MM.1S (cell line): ENCODE measurements around the gene GALNTL6.

Experiments
- DNase-seq: peaks from one replicate; pipeline ENCODE4 v3.0.0-alpha.2; 2015
- H2AFZ ChIP-seq: fragments of 300-600 bp; sonication (generic); 2 replicates; pipeline ENCODE4 v1.6.0; 2016; ENCODE audit warnings: antibody characterized with exemption, low read length
- H3F3A ChIP-seq: fragments of 300-600 bp; sonication (generic); 2 replicates; pipeline ENCODE4 v1.6.1; 2016; ENCODE audit warnings: mild to moderate bottlenecking, antibody characterized with exemption, low read length, moderate library complexity, mixed read lengths; ENCODE audit not compliant: insufficient read depth
- H3K27ac ChIP-seq: fragments of 300-600 bp; sonication (generic); 2 replicates; pipeline ENCODE4 v1.5.1; 2016; ENCODE audit warnings: mild to moderate bottlenecking, low read length
- H3K27me3 ChIP-seq: fragments of 300-600 bp; sonication (generic); replicated peaks from 2 replicates; pipeline ENCODE4 v1.6.0; 2016; ENCODE audit warnings: low read length; ENCODE audit not compliant: insufficient read depth
- H3K36me3 ChIP-seq: fragments of 300-600 bp; sonication (generic); replicated peaks from 2 replicates; pipeline ENCODE4 v1.6.1; 2016; ENCODE audit warnings: mild to moderate bottlenecking, low read length, mixed read lengths; ENCODE audit not compliant: insufficient read depth
- H3K4me1 ChIP-seq: fragments of 300-600 bp; sonication (generic); 2 replicates; pipeline ENCODE4 v1.6.1; 2016; ENCODE audit warnings: low read length, mixed read lengths
- H3K4me2 ChIP-seq: fragments of 300-600 bp; sonication (generic); 2 replicates; pipeline ENCODE4 v1.6.0; 2016; ENCODE audit warnings: low read depth, low read length
- H3K4me3 ChIP-seq: fragments of 300-600 bp; sonication (generic); 2 replicates; pipeline ENCODE4 v1.5.1; 2016; ENCODE audit warnings: low read length, mixed read lengths
- H3K79me2 ChIP-seq: fragments of 300-600 bp; sonication (generic); 2 replicates; pipeline ENCODE4 v1.6.1; 2016; ENCODE audit warnings: mixed run types, low read length, mixed read lengths
- H3K9ac ChIP-seq: fragments of 300-600 bp; sonication (generic); 2 replicates; pipeline ENCODE4 v1.6.1; 2016; ENCODE audit warnings: low read length, mixed read lengths
- H3K9me2 ChIP-seq: fragments of 300-600 bp; sonication (generic); replicated peaks from 2 replicates; pipeline ENCODE4 v1.6.1; 2016; ENCODE audit warnings: mild to moderate bottlenecking, low read length, mixed read lengths; ENCODE audit not compliant: insufficient read depth
- H3K9me3 ChIP-seq: fragments of 300-600 bp; sonication (generic); replicated peaks from 2 replicates; pipeline ENCODE4 v1.6.1; 2016; ENCODE audit warnings: mild to moderate bottlenecking, low read length, mixed read lengths; ENCODE audit not compliant: insufficient read depth
- H4K20me1 ChIP-seq: fragments of 300-600 bp; sonication (generic); 2 replicates; pipeline ENCODE4 v1.6.1; 2016; ENCODE audit warnings: mild to moderate bottlenecking, low read length, moderate library complexity, mixed read lengths; ENCODE audit not compliant: insufficient read depth
- EZH2 ChIP-seq: fragments of 300-600 bp; sonication (generic); optimal IDR thresholded peaks from 2 replicates; pipeline ENCODE3; 2017; ENCODE audit warnings: low read depth, mild to moderate bottlenecking, antibody characterized with exemption, low read length, mixed read lengths
- EZH2phosphoT487 ChIP-seq: fragments of 300-600 bp; sonication (generic); IDR thresholded peaks from 2 replicates; pipeline ENCODE4 v1.6.1; 2018; ENCODE audit warnings: antibody characterized with exemption, low read length
- TF ChIP-seq, protein P1 (sequence below): fragments of 300-600 bp; sonication (generic); IDR thresholded peaks from 2 replicates; pipeline ENCODE4 v1.5.1; 2016; ENCODE audit warnings: antibody characterized with exemption, low read length, mixed read lengths

Gene GALNTL6

DNA sequence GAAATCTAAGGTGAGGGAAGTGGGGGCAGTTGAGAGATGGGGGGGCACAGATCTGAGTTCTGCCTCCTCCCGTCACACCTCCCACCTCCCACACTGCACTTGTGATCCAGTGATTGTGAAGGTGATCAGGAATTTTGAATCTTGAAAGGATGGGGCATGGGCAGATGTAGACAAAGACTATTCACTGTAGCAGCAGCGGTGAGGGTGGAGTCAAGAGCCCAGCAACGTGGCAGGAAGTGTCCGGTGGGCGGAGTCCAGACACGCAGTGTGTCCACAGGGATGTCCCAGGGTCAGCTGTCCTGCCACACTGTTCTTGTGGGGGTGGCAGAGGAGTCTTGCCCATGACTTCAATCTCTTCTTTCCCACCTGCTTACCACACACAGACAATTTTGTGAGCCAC is 1024.9 kb downstream of the GALNTL6 start:
- no peak overlapping the region for H2AFZ ChIP-seq
- no peaks in the 10 kb centered on the region for H3K27me3 ChIP-seq
- no peaks in the 10 kb centered on the region for H3F3A ChIP-seq
- TF ChIP-seq, protein P1, sequence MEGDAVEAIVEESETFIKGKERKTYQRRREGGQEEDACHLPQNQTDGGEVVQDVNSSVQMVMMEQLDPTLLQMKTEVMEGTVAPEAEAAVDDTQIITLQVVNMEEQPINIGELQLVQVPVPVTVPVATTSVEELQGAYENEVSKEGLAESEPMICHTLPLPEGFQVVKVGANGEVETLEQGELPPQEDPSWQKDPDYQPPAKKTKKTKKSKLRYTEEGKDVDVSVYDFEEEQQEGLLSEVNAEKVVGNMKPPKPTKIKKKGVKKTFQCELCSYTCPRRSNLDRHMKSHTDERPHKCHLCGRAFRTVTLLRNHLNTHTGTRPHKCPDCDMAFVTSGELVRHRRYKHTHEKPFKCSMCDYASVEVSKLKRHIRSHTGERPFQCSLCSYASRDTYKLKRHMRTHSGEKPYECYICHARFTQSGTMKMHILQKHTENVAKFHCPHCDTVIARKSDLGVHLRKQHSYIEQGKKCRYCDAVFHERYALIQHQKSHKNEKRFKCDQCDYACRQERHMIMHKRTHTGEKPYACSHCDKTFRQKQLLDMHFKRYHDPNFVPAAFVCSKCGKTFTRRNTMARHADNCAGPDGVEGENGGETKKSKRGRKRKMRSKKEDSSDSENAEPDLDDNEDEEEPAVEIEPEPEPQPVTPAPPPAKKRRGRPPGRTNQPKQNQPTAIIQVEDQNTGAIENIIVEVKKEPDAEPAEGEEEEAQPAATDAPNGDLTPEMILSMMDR: no peak
- TF ChIP-seq EZH2 (no peak), EZH2phosphoT487 (no peak)
- H3K79me2 ChIP-seq: no peaks in the 10 kb centered on the region
- no peaks in the 10 kb centered on the region for H3K9me3 ChIP-seq
- H3K36me3 ChIP-seq: no peaks in the 10 kb centered on the region
- H3K4me2 ChIP-seq: no peak overlapping the region
- H4K20me1 ChIP-seq: no peaks in the 10 kb centered on the region
- no peaks in the 10 kb centered on the region for H3K9me2 ChIP-seq
- H3K9ac ChIP-seq: no peak overlapping the region
- H3K27ac ChIP-seq: no peak overlapping the region
- DNase-seq: no peak
- H3K4me1 ChIP-seq: peaks cover 5% of the 10 kb centered on the region; the same call in 1 of the 2 replicates
- H3K4me3 ChIP-seq: no peak overlapping the region

DNA sequence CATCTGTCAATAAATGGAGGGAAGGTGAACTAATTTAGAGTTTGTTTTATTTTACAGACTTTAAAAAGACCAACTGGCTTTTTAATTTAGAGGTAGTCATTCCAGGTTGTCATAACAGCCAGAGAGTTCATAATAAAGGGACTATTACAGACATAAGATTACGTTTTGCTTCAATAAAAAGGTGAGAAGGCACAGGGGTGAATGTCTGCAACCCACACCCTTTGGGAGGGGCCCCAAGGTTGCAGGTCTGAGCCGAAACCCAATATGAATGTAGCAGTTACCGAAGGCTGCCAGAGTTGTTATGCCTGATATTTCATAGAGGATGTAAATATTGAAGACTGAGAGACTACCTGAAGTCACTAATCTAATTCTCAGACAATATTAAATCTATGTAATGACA is 1025.7 kb downstream of the GALNTL6 start:
- DNase-seq: no peak
- Histone ChIP-seq H2AFZ (no peak overlapping the region), H3K27ac (no peak overlapping the region), H3K4me1 (peaks cover 5% of the 10 kb centered on the region; the same call in 1 of the 2 replicates), H3K9ac (no peak overlapping the region), H3K9me3 (no peaks in the 10 kb centered on the region), H3K27me3 (no peaks in the 10 kb centered on the region), H3F3A (no peaks in the 10 kb centered on the region), H3K4me2 (no peak overlapping the region), H3K36me3 (no peaks in the 10 kb centered on the region), H3K79me2 (no peaks in the 10 kb centered on the region), H3K4me3 (no peak overlapping the region), H4K20me1 (no peaks in the 10 kb centered on the region), H3K9me2 (no peaks in the 10 kb centered on the region)
- TF ChIP-seq EZH2: no peak
- no peak for TF ChIP-seq EZH2phosphoT487
- TF ChIP-seq, protein P1: no peak

DNA sequence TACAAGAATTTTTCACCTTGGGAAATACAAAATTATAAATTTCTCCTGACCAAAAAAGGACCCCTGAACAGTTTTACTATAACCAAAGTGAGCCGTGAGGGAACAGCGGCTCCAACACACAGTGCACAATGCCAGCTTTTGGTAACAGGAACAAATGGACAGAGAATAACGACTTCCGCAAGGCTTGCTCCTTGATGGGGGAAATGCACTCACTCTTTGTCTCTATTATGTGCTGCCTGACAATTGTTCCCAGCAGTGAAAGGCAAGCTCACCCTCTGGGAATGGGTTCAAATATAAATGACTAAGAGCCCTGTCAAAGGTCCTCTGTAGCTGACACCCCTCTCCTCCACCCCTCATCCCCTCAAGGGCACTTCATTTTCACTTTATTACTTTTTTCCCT is 1029.6 kb downstream of the GALNTL6 start:
- no peak overlapping the region for H3K4me2 ChIP-seq
- H3K4me3 ChIP-seq: no peak overlapping the region
- no peaks in the 10 kb centered on the region for H3K79me2 ChIP-seq
- H3K4me1 ChIP-seq: no peaks in the 10 kb centered on the region
- TF ChIP-seq, protein P1: no peak
- TF ChIP-seq EZH2: no peak
- no peaks in the 10 kb centered on the region for H3K9me2 ChIP-seq
- H3K27ac ChIP-seq: no peak overlapping the region
- H3F3A ChIP-seq: no peaks in the 10 kb centered on the region
- H2AFZ ChIP-seq: no peak overlapping the region
- DNase-seq: no peak
- no peaks in the 10 kb centered on the region for H3K9me3 ChIP-seq
- H3K36me3 ChIP-seq: no peaks in the 10 kb centered on the region
- no peaks in the 10 kb centered on the region for H3K27me3 ChIP-seq
- H4K20me1 ChIP-seq: no peaks in the 10 kb centered on the region
- H3K9ac ChIP-seq: no peak overlapping the region
